AG20443 (cell line): ENCODE measurements around the gene HOXD4.
A peak's percentile ranks its signal among the peaks of the same experiment; 100 is the strongest.

Experiments
- DNase-seq: peaks from one replicate; pipeline ENCODE4 v3.0.0; 2012; ENCODE audit warnings: low spot score, mixed read lengths

HOXD4 gene

DNA sequence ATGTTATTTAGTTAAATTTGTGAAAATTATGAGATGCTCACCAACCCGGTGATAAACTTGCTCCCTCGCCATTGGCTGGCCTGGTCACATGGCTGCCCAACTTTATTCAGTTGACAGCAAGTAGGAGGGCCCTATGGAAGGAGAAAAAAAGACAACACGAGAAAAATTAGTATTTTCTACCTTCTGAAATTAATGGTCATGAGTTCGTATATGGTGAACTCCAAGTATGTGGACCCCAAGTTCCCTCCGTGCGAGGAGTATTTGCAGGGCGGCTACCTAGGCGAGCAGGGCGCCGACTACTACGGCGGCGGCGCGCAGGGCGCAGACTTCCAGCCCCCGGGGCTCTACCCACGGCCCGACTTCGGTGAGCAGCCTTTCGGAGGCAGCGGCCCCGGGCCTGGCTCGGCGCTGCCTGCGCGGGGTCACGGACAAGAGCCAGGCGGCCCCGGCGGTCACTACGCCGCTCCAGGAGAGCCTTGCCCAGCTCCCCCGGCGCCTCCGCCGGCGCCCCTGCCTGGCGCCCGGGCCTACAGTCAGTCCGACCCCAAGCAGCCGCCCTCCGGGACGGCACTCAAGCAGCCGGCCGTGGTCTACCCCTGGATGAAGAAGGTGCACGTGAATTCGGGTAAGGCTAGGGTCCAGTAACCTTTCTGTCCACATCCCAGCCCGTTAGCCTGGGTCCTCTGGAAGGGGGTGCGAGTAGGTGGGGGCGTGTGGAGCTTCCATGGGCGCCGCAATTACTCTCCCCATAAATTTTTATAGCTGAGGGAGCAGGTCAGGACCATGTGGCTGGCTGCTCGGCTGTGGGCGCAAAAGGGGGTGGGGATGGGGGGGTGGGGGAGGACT is at the start of gene HOXD4:
TSS of gene HOXD4 (plus strand) at position 109 of the 846 bp plus-strand sequence. CDS start at position 193, 84 bp downstream.
- peak; percentile 84 for DNase-seq

DNA sequence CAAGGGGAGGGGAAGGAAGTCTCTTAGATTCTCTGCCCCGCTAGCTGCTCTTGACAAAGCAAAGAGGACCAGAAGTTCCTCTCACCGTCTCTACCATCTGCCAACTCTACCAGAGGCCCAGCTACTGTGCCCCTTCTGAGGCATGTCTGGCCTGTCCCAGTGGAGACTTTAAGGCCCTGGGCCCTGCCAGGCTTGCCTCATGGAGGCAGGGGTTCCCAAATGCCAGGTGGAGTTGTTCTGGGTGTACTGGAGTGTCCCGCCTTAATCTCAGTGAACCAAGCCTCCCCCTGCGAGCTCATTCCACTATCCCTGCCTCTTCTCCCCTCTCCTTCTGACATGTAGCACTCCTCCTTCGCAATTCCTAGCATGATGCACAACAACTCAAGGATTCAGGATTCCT is 49.5 kb upstream of the HOXD4 start:
- no peak for DNase-seq

DNA sequence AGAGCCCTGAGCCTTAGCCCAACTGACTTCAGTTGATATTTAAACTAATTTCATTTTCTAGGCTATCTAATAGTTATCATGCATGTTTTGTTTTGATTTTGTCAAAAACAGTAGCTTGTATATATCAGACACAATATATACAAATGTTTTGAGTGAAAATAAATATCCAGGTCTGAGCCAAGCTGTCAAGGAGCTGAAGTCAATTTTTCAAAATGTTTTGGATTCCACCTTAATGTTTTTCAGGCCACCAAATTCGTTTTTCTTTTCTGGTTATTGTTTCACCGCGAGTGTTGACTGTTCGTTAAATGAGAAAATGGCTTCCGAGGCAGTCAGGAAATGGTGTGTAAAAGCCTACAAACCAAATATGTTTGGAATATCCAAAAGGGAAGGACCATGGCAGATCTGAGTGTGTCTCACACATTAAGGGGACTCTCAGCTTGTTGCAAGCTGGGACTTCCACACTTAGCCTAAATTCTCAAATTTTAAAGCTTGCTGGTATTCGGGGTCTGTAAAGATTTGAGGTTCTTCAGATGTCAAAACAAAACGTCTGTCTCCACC is 49.0 kb upstream of the HOXD4 start:
- no peak for DNase-seq

DNA sequence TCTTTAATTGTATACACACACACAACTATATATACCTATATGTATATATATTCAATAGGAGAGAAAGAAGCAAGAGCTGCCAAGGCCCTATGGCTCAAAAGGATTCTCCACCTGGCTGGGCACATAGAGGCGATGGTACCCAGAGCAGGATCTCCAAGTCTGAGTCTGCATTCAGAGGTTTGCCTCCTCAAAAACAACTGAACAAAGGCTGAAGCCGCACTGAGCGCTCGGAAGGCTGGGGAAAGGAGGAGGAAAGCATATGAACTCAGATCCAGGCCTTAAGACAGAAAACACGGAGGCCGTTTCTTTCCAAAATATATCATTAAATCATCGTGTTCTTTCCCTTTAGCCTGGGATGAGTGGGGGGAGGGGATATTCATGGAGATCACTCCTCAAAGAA is 48.2 kb upstream of the HOXD4 start:
- no peak for DNase-seq

DNA sequence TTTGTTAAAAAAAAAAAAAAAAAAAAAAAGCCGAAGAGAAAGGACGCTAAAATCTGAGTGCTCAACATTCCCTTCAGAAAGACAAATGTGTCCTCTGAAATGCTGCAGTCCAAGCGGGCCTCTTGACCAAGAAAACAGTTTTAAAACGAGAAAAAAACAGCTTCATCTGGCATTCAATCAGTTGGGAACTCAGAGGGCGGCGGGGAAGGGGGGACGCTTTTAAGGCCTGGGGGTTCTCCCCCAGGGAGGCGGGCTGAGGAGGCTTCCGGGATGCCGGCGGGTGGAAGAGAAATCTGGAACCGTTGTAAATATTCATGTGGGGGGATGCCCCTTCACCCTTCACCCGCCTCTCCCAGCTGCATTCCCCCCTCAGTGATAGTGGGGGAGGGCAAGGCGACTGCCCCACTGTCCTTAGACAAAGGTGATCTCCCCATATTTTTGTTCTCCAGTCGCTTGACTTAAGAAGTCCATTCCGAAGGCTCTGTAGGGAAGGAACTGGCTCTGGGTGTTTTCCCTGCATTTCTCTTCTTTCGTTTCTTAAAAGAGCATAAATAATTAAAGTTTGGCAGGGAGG is 47.5 kb upstream of the HOXD4 start:
- DNase-seq, result no peak

DNA sequence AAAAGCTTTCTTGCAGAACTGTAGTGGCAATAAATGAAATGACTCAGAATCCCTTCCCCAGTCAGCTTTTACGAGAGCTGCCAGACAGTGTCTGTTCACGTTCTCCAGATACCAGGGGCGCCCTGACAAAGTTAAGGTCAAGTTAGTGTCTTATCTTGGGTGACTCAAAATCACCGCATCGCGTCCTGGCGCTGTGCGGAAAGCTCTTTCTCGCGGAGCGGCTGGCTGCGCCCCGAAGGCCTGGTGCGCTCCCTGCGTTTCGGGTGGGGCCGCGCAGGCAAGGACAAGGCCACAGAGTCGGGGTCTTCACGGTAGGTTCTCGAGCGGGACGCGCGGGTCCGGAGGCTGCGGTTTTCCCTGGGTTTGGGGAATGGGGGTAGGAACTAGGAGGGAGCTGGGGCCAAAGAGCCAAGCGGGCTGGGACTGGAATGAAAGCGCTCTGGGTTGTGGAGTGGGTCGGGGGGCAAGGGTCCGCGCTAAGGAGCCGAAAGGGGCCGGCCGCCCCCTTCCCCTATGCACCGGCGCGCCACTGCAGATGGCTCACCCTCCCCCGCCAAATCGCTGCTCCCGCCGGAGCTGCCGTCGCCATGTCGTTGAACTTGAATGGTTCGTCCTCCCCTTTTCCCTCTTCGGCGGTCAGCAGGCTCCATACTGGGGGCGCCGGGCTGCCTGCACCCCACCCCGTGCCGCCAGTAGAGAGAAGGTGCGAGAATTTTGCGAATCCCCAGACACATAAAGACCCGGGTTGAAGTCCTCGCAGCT is 46.9 kb upstream of the HOXD4 start:
- DNase-seq, result peak; percentile 65

DNA sequence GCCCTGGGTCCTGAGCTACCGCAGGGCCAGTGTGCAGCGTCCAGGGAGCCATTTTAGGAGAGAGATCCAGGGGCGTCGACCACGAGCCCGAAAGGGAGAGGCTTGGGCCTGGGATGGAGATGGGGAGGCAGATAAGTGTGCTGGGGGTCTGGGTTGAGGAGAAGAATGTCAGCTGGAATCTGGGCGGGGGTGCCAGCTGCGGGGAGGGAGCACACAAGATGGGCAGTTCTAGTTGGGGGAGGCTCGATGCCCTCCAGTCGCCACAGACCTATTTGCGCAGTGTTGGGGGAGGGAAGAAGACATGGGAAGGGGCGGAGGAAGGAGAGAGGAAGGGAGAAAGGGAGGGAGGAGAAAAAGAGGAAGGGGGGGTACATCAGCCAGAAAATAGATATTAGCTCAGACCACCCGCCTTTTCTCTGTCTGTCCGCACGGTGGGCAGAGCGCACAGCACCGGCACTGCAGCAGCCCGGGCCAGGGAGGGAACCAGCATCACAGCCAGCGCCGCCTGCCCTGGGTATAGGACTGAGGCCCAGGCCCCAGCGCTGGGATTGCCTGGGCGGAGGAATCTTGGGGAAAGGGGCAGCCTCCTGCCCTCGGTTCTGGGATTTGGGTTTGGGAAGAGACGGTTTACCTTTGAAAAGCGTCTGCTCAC is 46.1 kb upstream of the HOXD4 start:
- peak; percentile 61 for DNase-seq

DNA sequence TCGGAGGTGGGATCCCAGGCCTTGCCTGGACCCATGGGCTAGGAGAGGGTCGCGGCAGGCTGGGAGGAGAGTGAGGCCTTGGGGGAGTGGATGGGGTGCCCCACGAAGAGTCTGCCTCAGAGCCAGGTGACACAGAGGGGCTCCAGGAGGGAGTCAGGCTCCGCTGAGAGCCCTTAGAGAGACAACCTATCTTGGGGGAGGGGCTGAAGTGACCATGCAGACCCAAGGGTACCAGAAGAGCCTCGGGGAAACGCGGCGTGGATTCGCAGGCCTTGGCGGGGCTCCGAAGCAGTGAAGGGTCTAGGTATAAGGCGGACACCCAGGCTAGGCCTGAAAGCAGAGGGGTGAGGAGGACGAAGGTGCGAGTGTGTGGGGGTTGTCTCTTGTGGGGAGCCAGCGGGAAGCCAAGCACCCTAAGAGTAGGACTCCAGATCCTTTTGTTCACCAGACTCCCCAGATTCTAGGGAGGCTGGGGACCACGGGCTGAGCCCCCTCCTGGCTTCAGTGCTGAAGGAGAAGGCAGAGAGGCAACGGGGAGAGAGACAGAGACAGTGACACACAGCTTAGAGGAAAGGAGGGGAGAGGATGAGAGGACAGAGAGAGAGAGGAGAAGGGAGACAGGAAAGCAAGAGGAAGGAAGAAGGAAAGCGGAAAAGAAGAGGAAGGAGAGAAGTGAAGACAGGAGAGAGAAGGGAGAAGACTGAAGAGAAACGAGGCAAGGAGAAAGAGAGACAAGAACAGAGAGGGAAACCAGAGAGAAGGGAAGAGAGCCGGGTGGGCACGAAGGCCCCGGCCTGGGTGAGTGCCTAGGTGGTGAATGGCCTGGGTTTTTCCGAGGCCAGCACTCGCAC is 45.4 kb upstream of the HOXD4 start:
- DNase-seq, result peak; percentile 22

DNA sequence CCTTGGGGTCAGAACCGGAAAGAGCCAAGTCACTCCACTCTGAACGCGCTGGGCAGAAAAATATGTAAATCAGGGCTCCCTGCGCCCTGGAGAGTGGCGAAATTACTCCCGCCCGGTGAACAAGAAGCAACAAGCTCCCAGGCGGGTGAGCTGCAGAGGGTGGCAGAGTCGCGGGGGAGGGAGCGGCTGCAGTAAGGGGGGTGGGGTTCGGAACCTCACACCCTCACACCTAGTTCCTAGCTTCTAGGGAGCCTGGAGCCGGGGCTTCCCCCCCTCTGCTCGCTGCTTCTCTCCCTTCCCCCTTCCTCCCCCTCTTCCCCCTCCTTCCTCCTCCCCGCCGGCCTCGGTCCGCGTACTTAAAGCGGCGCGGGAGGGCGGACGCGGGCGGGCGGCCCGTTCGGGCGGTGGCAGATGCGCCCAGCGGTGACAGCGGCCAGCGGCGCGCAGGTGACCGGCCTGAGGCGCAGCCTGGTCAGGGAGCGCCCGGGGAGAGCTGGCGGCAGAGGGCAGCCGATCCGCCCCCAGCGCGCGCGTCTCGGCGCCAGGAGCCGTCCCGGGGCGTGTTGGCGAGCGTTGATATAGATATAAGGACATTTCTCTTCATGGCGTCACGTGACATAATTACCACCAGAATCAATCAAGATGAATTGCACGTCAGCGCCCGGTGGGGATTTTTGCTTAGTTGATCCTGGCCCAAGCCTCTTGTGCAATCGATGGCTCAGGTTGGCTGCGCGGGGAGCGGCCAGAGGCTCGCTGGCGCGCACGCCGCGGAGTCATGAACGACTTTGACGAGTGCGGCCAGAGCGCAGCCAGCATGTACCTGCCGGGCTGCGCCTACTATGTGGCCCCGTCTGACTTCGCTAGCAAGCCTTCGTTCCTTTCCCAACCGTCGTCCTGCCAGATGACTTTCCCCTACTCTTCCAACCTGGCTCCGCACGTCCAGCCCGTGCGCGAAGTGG is 44.5 kb upstream of the HOXD4 start, which contains the start of gene HOXD11:
TSS of gene HOXD11 (plus strand) at position 700 of the 959 bp plus-strand sequence. CDS start at position 776, 76 bp downstream.
- DNase-seq, result peak; percentile 61

DNA sequence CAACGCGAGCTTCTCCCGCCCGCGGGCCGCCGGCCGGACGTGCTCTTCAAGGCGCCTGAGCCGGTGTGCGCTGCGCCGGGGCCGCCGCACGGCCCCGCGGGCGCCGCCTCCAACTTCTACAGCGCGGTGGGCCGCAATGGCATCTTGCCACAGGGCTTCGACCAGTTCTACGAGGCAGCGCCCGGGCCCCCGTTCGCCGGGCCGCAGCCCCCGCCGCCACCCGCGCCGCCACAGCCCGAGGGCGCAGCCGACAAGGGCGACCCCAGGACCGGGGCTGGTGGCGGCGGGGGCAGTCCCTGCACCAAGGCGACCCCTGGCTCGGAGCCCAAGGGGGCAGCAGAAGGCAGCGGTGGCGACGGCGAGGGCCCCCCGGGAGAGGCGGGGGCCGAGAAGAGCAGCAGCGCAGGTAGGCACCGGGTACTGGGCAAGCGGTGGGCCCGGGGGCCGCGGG is 43.6 kb upstream of the HOXD4 start:
- no peak for DNase-seq

DNA sequence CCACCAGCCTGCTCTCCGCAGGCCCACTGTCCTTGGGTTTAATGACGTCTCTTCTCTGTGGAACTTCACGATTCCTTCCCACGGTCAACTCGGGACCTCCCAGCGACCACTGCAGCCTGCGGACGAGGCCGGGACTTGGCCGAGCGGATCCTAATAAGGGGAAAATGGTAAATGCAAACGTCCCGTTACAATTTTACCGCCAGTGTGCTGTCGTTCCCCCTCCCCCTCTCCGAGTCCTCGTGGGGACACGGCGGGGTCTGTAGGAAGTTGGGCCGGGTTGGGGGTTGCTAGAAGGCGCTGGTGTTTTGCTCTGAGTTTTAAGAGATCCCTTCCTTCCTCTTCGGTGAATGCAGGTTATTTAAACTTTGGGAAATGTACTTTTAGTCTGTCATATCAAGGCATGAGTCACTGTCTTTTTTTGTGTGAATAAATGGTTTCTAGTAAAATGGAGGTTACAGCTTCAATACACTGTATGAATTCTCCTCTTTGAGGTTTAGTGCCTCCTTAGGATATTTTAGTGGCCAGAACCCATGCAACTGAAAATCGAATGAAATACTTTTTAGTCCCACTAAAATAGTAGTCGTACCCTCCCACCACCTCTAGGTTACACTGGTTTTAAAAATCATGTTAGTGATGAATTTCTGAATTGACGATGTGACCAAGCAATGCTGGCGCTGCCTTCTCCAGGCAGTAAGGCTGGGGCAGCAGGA is 42.0 kb upstream of the HOXD4 start:
- no peak for DNase-seq

DNA sequence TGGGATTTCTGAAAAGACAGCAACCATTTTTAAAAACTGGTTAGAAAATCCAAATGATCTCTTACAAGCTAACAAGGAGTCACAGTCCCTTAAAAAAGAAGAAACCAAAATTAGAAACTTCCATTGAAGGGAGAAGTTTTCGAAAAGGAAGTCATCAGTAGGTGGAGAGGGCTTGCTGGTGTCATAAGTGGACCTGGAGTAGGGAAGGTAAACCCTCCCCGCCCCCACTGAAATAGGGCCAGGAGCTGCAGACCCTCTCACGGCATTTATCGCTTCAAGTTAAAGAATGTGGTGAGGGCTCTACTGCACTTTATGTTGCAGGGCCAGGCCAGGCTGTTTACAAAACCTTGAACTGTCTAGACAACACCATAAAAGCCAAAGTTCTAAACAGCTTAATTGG is 41.4 kb upstream of the HOXD4 start:
- no peak for DNase-seq

DNA sequence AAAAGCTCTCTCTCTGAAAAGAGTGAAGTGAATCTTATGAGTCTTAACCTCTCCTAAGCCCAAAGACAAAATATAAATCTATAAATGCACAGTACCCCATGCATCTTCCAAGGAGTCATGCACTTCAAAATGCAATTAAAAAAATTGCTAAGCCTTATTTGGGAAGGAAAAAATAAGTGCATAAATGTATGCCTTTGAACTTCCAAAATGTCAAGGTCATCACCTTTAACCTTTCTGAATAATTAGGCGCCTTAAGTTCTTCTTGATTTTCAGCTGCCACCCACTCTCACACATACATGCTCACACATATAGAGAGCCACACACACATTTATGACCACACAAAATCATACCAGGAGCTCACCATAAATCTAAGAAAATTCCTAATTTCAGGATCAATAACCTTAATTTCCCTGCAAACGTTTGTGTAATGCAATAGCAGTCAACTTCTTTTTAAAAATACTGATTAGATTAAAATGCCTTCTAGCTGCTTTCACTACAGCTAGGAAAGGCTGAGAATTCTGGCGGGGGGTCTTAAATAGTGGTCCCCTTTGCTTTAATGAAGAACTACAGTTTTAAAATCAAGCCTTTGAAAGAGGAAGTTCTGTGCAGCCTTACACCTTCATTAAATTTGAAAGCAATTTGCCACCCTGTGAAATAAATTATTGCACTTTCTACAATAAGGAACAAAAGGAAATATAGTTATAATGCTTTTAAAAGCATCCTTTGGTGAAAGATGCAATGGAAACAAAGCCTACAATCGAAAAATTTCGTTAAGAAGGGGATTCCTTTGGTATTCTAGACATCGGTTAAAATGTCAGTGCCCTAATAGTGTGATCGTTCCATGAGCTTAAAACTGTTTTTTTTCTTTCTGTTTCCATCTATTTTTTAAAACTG is 40.7 kb upstream of the HOXD4 start:
- DNase-seq, result no peak

DNA sequence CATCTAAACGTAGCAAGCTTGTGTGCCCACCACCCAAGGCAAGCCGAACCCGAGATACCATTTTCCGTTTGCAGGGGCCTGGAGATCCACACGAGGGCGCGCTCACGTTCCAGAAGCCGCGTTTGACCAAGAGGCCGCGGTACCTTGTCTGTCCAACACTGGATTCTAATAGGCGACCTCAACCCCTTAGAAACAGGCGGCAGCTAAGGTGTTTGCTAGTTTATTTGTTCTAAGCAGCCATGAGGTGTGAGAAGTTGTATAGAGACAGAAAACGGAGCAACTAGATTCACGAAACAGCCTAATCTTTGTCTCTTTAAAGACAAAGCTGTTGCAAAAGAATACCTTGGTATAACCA is 40.1 kb upstream of the HOXD4 start:
- peak; percentile 45 for DNase-seq

DNA sequence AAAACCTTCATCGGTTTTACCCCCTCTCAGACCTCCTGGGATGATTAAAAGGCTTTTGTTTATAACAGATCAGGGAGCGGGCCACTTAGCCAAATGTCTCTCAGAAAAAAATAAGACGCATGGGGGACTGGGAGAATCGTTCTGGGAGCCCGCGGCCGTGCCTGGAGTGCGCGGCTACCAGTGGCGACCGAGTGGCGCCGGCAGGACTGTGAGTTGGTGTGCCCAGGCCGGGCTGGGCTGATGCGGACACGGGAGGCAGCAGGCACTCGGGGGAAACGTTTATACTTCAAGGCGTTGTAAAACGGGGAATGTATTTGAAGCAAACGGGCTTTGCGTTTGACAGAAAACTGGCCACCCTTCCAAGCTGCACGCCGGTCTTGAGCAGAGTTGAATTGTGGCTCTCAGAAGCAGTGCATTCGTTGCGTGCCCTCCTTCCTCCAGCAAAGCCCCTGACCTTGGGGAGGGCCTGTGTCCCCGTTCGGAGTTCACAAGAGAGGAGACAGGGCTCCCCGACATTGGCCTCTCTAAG is 39.4 kb upstream of the HOXD4 start:
- DNase-seq, result no peak

DNA sequence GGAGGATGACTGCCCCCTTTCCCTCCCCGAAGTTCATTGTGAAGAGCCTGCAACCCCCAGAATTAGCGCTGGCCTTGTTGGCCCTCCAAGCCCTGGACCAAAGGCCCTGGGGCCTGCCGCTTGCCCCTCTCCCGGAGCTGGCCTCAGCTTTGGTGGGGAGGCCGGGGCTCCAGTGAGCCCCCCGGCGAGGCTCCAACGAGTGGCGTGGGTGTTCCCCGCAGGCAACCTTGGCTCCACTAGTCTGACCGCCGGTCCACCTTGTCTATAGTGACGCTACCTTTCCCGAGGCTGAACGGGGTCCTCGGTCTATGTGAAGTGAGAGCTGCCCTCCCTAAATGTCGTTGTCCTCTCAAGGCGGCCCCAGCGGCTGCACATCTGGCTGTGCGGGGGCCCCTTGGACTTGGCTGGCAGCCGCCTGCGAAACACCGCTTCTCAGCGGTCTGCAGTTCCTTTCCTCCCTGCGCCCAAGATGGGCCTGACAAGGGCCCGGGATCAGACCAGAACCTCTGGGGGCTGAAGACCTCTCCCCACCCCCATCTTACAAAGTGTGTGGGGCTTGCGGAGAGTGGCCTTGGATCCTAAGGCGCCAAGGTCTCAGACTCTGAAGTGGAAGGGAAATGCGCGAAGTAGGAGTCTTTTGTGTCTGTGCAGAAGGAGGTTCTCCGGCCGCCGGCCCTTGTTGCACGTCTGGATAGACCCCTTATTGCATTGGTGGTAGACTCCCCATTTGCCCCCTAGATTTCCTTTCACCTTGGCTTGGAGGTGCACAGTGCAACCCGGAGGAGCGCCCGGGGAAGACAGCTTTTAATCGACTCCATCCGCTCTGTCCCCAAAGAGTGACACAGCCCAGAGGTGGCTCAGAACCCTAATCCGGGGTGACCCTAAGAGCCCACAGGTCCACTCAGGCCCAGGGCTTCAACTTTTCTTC is 38.7 kb upstream of the HOXD4 start:
- DNase-seq, result no peak
